ENCODE data around the gene APPBP2.
"Not testable (repeated sequence)": the region's sequence is repeated elsewhere in the genome, so short reads cannot be mapped to it uniquely, and the experiment has no call there.

Gene APPBP2

GRCh38 chr17:60525685-60526514 lies at the start of gene APPBP2:
Gene APPBP2, minus strand, starts transcription at chr17:60526242. Its CDS starts 311 bp downstream, at chr17:60525931.
- peak; percentile 74 for DNase-seq

- no peak for DNase-seq
Observed at GRCh38 chr17:60573236-60574051, 47.4 kb upstream of the APPBP2 start.

GRCh38 chr17:60565233-60565632 lies 39.2 kb upstream of the APPBP2 start:
- DNase-seq: no peak

GRCh38 chr17:60563743-60564142 lies 37.7 kb upstream of the APPBP2 start:
- DNase-seq: no peak

- DNase-seq: no peak
Observed at GRCh38 chr17:60562421-60562820, 36.4 kb upstream of the APPBP2 start.

- no peak for DNase-seq
Observed at GRCh38 chr17:60560860-60561257, 34.8 kb upstream of the APPBP2 start.

GRCh38 chr17:60559995-60560859 lies 34.2 kb upstream of the APPBP2 start:
- no peak for DNase-seq

GRCh38 chr17:60559659-60559994 lies 33.6 kb upstream of the APPBP2 start:
- DNase-seq: no peak

GRCh38 chr17:60557805-60558204 lies 31.8 kb upstream of the APPBP2 start:
- DNase-seq: no peak

GRCh38 chr17:60555786-60556185 lies 29.7 kb upstream of the APPBP2 start:
- no peak for DNase-seq

GRCh38 chr17:60554377-60554788 lies 28.3 kb upstream of the APPBP2 start:
- DNase-seq: no peak

- DNase-seq: not testable (repeated sequence)
Observed at GRCh38 chr17:60552255-60552654, 26.2 kb upstream of the APPBP2 start.

GRCh38 chr17:60548990-60549389 lies 22.9 kb upstream of the APPBP2 start:
- DNase-seq: no peak

GRCh38 chr17:60545465-60546191 lies 19.6 kb upstream of the APPBP2 start:
- no peak for DNase-seq

GRCh38 chr17:60542071-60542470 lies 16.0 kb upstream of the APPBP2 start:
- DNase-seq: no peak

- DNase-seq: no peak
Observed at GRCh38 chr17:60540460-60540859, 14.4 kb upstream of the APPBP2 start.

GRCh38 chr17:60539807-60540206 lies 13.8 kb upstream of the APPBP2 start:
- DNase-seq: no peak

GRCh38 chr17:60538726-60539125 lies 12.7 kb upstream of the APPBP2 start:
- no peak for DNase-seq

GRCh38 chr17:60535382-60536279 lies 9.6 kb upstream of the APPBP2 start:
- DNase-seq: no peak

- no peak for DNase-seq
Observed at GRCh38 chr17:60534613-60535157, 8.6 kb upstream of the APPBP2 start.

GRCh38 chr17:60534010-60534555 lies 8.0 kb upstream of the APPBP2 start:
- DNase-seq: no peak
